Heart left ventricle (tissue), 13 donors: ENCODE data around the gene NUBP2.

Source experiments
- CTCF ChIP-seq, 12 donors: fragments of 200-600 bp; sonication (generic) in 4 of 12; IDR thresholded peaks; one replicate each; pipeline versions ENCODE4 v1.5.0 to v1.8.0; 2018 to 2022; ENCODE audit warnings: antibody characterized with exemption in 12 of 12, mild to moderate bottlenecking in 5 of 12
- POLR2A ChIP-seq, 2 donors: fragments of 450-650 bp; IDR thresholded peaks; one replicate each; pipeline ENCODE4 v1.6.1; 2017; ENCODE audit warnings: antibody characterized with exemption in 2 of 2, mild to moderate bottlenecking in 2 of 2, moderate library complexity in 2 of 2
- donor health status: ischemic (EF 13 %, LVEDD 7.1; RV severe dilation, severe dysfunction).
- donor health status: DM: no; HTN: yes; CAD: no.
- donor health status: DM: no; HTN: no; CAD: no.
- donor health status: ischemic (EF 25% LVEDD 6.9; RV normal size, moderate dysfunction).
- donor health status: ischemic (EF 25% LVEDD 5.7; RV mildly dilated, moderate dysfunction).
- donor health status: ischemic (EF 35%, LVEDD 5.7; RV mildly dilated, moderate dysfunction).
- donor health status: nonischemic (EF 11% LVEDD 7.7; RV severe dilation, severe dysfunction).
- donor health status: DM: yes; HTN: yes; CAD: no.
- donor health status: PGD.
- donor health status: ischemic (EF 29% LVEDD 5.4; RV normal size, mild dysfunction).
- donor health status: nonischemic (EF 23%, LVEDD 6.1; RV moderate dilation, normal function).

GRCh38 chr16:1746693-1747195 lies 36.0 kb upstream of the NUBP2 start:
- no peak for TF ChIP-seq CTCF (IDR thresholded peaks at IDR 0.05)
- no peak for TF ChIP-seq POLR2A (IDR thresholded peaks at IDR 0.05)
